K562 treated with DMSO at 1 percent for 4 hours (cell line): ENCODE results near the gene TMEM121. TPM values are rescaled to one million over a fixed set of nuclear protein-coding genes. Genes with fewer than 3 reads are reported as not detected.

Source experiments
- total RNA-seq: library from RNA; unstranded; fragments of 300-600 nt; gene quantifications from 2 replicates; pipeline ENCODE4 v1.2.3, GENCODE V29; 2022; ENCODE audit not compliant: insufficient read depth

TMEM121 gene
- total RNA-seq, result not detected in 2 replicates

DNA sequence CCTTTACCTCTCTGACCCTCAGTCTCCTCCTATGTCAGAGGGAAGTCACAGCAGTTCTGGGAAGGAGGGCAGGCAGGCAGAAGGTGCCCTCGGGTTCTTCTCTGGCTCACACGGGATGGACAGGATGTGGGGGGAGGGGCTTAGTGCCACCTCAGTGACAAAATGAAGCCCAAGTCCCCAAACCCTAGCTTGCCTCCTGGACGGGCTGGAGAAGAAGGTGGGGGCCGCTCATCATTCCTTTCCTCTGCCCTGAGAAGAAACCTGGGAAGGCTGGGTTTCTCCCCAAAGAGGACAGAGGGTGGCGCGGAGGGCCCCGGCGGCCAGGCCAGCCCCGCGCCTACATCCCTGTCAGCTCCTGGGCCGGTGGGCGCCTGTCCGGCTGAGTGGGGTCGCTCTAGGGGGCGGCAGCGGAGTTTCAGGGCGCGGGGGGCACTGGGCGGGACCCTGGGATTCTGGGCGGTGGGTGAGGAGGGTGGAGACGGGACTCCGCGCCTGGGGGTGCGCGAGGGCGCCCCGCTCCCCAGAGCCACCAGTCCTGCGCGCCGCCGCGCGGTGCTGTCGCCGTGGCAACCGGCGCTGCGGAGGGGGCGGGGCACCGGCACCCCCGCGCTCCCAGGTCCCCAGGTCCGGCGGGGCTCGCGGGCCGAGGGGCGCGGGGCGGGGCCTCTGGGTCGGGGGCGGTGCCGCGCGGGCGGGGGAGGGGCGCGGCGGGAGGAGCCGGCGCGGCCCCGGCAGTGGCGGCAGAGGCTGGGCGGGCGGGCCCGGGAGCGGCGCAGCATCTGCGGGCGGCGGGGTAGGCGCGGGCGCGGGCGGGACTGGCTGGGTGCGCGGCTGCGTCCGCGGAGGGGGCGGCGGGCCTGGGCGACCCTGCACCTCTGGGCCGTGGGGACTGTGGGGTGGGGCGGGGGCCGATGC, at the start of gene TMEM121:
TMEM121 (plus strand) TSS at position 723 of the 915 bp plus-strand sequence. CDS start 2,252 bp downstream, outside the sequence.

DNA sequence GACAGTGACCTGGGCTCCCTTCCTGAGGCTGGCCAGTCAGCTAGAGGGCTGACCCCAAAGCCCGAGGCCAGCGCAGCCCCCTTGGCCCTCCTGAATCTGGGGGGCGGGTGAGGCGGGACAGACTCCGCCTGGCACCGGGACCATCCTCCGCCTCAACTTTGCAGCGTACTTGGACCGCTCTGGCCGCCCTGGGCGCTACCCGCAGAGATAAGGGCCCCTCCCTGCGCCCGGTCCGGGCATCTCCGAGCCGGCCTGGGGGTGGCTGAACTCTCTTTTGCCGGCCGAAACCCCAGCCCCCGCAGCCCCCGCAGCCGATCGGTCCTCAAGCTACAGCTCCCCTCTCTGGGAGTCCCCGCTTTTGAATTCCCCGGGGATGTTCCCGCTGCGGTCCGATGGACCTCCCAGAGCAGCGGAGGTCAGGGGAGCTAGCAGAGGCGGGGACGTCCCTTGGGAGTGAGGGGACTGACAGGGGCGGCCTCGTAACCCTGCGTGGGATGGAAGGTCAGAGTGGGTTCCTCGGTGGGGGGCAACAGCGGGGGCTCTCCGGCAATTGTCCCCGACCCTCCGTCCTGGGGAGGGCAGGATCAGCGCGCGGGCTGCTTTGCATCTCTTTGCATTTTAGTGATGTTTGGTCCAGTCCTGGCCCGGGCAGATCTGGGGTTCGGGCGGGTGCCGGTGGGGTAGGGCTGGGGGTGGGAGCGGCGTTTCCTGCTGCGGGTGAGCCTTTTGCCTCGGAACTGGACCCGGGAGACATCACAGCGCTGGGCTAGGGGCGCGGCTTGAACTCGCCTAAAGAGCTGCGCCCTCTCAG, 40.0 kb upstream of the TMEM121 start, which contains the start of gene CRIP1:
CRIP1 (plus strand) TSS at position 724 of the 811 bp plus-strand sequence. CDS start 374 bp downstream, outside the sequence.

DNA sequence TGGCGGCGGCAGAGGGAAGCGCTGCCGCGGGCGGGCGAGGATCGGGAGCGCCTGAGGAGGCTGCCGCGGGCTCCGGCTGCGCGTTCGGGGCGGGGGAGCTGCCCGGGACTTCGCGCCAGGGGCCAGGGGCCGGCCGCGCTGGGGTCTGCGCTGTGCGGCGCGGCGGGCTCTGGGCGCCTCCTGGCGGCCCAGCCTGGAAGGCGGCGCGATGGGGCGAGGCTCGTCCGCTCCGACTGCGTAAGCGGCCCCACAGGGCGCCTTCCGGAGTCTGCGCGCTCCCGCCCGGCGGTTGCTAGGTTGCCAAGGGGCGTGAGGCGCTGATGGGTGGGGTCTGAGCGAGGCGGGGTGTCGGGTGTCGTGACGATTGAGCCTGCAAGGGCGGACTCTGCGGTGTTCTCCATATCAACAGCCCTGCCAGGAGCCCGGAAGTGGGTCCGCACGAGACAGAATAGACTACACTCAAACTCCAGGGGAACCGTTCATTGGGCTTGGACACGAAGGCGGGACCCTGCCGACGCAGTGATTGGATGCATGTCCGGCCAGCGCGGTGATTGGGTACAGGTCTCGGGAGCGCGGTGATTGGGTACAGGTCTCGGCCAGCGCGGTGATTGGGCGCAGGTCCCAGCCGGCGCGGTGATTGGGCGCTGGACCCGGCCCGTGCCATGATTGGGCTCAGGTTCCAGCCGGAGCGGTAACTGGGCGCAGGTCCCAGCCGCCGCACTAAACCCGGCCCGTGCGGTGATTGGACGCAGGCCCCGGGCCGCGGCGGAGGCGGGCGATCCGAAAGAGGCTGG, 35.6 kb upstream of the TMEM121 start, which contains the start of gene TEDC1:
TEDC1 (plus strand) TSS at position 675 of the 794 bp plus-strand sequence. CDS start 130 bp downstream, outside the sequence.

Other genes starting within 250 kb of the TMEM121 start
- gene BRF1, start 225.6 kb upstream of the TMEM121 start, total RNA-seq, result 19.5 and 24.6 TPM in 2 replicates
- gene PACS2, start 211.8 kb upstream of the TMEM121 start, total RNA-seq, result 18.3 and 21.3 TPM in 2 replicates
- gene TEX22, start 128.0 kb upstream of the TMEM121 start, total RNA-seq, result 0.30 TPM in 1 of 2 replicates, not detected in the other
- gene MTA1, start 106.8 kb upstream of the TMEM121 start, total RNA-seq, result 72.7 and 94.9 TPM in 2 replicates
- 2.7 and 4.4 TPM in 2 replicates for gene CRIP2, start 51.8 kb upstream of the TMEM121 start, total RNA-seq
- gene CRIP1, start 39.7 kb upstream of the TMEM121 start, total RNA-seq, result not detected in 2 replicates
- gene TEDC1, start 35.3 kb upstream of the TMEM121 start, total RNA-seq, result 10.7 and 14.3 TPM in 2 replicates